Fibroblast of mammary gland (primary cell): ENCODE data around the gene GJA4.

Source experiments
- DNase-seq: peaks from one replicate; pipeline ENCODE4 v3.0.0-alpha.2; 2010; ENCODE audit warnings: low read depth
- H3K4me3 ChIP-seq: 2 replicates; pipeline ENCODE4 v1.5.1; 2011; ENCODE audit warnings: low read depth, mild to moderate bottlenecking, low read length, moderate library complexity; ENCODE audit not compliant: control insufficient read depth
- CTCF ChIP-seq: conservative IDR thresholded peaks from 2 replicates; pipeline ENCODE4 v1.5.1; 2011; ENCODE audit warnings: low read depth, low read length, inconsistent platforms; ENCODE audit not compliant: control insufficient read depth, insufficient read depth

GJA4 gene

DNA sequence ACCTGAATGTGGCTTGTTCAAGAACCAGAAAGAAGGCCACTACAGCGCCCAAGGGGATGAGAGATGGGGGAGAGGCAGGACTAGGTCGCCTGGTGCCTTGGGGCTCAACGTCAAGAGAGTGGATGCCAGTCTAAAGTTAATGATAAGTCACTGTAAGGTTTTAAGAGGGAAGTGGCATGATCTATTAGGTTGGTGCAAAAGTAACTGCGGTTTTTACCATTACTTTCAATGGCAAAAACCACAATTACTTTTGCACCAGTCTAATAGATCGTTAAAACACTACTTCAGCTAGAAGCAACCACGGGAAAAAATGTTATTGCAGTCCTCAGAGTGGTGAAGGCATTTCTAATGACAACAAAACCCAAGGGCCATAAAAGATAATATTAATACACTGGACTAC is 14.4 kb upstream of the GJA4 start:
- H3K4me3 ChIP-seq = no peak overlapping the region
- no peak for DNase-seq
- TF ChIP-seq CTCF = no peak

DNA sequence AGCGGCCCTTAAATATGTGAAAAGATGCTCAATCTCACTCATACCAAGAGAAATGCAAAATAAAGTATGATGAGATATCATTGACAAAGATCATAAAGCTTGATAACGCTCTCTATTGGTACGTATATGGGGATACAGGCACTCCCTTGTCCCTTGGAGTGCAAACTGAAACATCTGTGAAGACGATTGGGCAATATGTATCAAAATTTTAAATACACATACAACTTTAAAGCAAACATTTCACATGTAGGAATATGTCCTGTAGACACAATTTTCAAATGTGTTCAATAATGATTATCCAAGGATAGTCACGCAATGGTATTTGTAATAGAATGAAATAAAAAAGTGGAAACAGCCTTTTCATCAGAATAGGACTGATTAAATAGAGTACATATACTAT is 13.8 kb upstream of the GJA4 start:
- no peak for TF ChIP-seq CTCF
- DNase-seq = no peak
- no peak overlapping the region for H3K4me3 ChIP-seq

- DNase-seq = no peak
- no peak overlapping the region for H3K4me3 ChIP-seq
- no peak for TF ChIP-seq CTCF
Observed at GRCh38 chr1:34779526-34779925, 13.3 kb upstream of the GJA4 start.

GRCh38 chr1:34779962-34780361 is 12.8 kb upstream of the GJA4 start:
- no peak overlapping the region for H3K4me3 ChIP-seq
- TF ChIP-seq CTCF = no peak
- no peak for DNase-seq

- H3K4me3 ChIP-seq = no peak overlapping the region
Observed at GRCh38 chr1:34780528-34780927, 12.3 kb upstream of the GJA4 start.

GRCh38 chr1:34781071-34781843 is 11.5 kb upstream of the GJA4 start, which contains the start of gene GJB3:
TSS of gene GJB3 (plus strand) at chr1:34781214. CDS start at chr1:34784763, 3,549 bp downstream.
- no peak within 1 kb of the TSS for H3K4me3 ChIP-seq
- no peak for DNase-seq
- no peak for TF ChIP-seq CTCF

More at GRCh38 chr1:34780528-34780927, 12.3 kb upstream of the GJA4 start:
- TF ChIP-seq CTCF = no peak
- no peak for DNase-seq
